Suprapubic skin (tissue), 4 donors: Measurements from ENCODE around the gene CTBS. TPM values are rescaled to one million over a fixed set of nuclear protein-coding genes. Genes with fewer than 3 reads are reported as not detected.

ENCODE experiments used
- DNase-seq, 2 donors: peaks; one replicate each; pipeline ENCODE4 v3.0.0-alpha.2; 2019; ENCODE audit warnings: low spot score in 2 of 2
- H3K27ac ChIP-seq: fragments of 200-600 bp; sonication (generic); one replicate; pipeline ENCODE4 v1.5.1; 2019
- H3K27me3 ChIP-seq: fragments of 200-600 bp; sonication (generic); one replicate; pipeline ENCODE4 v1.5.1; 2019
- H3K36me3 ChIP-seq: fragments of 200-600 bp; sonication (generic); one replicate; pipeline ENCODE4 v1.5.1; 2019
- H3K4me1 ChIP-seq: fragments of 200-600 bp; sonication (generic); one replicate; pipeline ENCODE4 v1.5.1; 2019
- H3K4me3 ChIP-seq: fragments of 200-600 bp; sonication (generic); one replicate; pipeline ENCODE4 v1.5.1; 2019; ENCODE audit warnings: mild to moderate bottlenecking
- H3K9me3 ChIP-seq: fragments of 200-600 bp; sonication (generic); one replicate; pipeline ENCODE4 v1.5.1; 2019
- CTCF ChIP-seq, 2 donors: fragments of 200-600 bp in 1 of 2; fragments of 450-650 bp in 1 of 2; sonication (generic) in 1 of 2; IDR thresholded peaks; one replicate each; pipeline ENCODE4 v1.5.1; 2016 to 2019; ENCODE audit warnings: antibody characterized with exemption in 2 of 2, mild to moderate bottlenecking in 1 of 2, moderate library complexity in 1 of 2
- EP300 ChIP-seq: sonication (generic); formaldehyde crosslinking; IDR thresholded peaks from one replicate; pipeline ENCODE4 v1.6.1; 2017; ENCODE audit warnings: antibody characterized with exemption
- POLR2A ChIP-seq, 2 donors: fragments of 450-650 bp; IDR thresholded peaks; one replicate each; pipeline ENCODE4 v1.6.1; 2017; ENCODE audit warnings: antibody characterized with exemption in 2 of 2, mild to moderate bottlenecking in 2 of 2, moderate library complexity in 2 of 2
- POLR2AphosphoS5 ChIP-seq, 3 donors: sonication (generic); formaldehyde crosslinking; IDR thresholded peaks; one replicate each; pipeline ENCODE4 v1.6.1; 2017; ENCODE audit warnings: antibody characterized with exemption in 3 of 3
- WGBS: methylation state at CpG from one replicate; pipeline ENCODE4 v1.1.5; 2018; 5-methylcytosine and 5-hydroxymethylcytosine counted together
- total RNA-seq, 4 donors: library from RNA; depleted of rRNA; stranded (reverse); fragments of >200 nt; gene quantifications; one replicate each; pipeline ENCODE4 v1.1.0, GENCODE V29; 2016

The CTBS gene
- total RNA-seq, 4 donors from 2014 or later, result 13.4 to 17.9 (median 15.3) TPM

GRCh38 chr1:84541679-84542078 lies 32.6 kb downstream of the CTBS start:
- H3K4me1 ChIP-seq, result no peaks in the 10 kb centered on the region
- peaks cover 5% of the 10 kb centered on the region for H3K36me3 ChIP-seq
- WGBS, result 98% methylated on average over 4 of the region's 4 CpGs
- H3K4me3 ChIP-seq, result no peak overlapping the region
- H3K27ac ChIP-seq, result no peak overlapping the region
- no peaks in the 10 kb centered on the region for H3K9me3 ChIP-seq
- DNase-seq, result no peak
- no peaks in the 10 kb centered on the region for H3K27me3 ChIP-seq
- TF ChIP-seq POLR2AphosphoS5 (IDR thresholded peaks at IDR 0.05), result no peak
- TF ChIP-seq POLR2A (IDR thresholded peaks at IDR 0.05), result no peak
- TF ChIP-seq EP300, result no peak
- no peak for TF ChIP-seq CTCF (IDR thresholded peaks at IDR 0.05)

GRCh38 chr1:84540759-84541158 lies 33.5 kb downstream of the CTBS start:
- Histone ChIP-seq H3K36me3 (peaks cover 5% of the 10 kb centered on the region), H3K4me3 (no peak overlapping the region), H3K27ac (no peak overlapping the region), H3K27me3 (no peaks in the 10 kb centered on the region), H3K4me1 (no peaks in the 10 kb centered on the region), H3K9me3 (no peaks in the 10 kb centered on the region)
- TF ChIP-seq POLR2A (IDR thresholded peaks at IDR 0.05) (no peak), CTCF (IDR thresholded peaks at IDR 0.05) (no peak), POLR2AphosphoS5 (IDR thresholded peaks at IDR 0.05) (no peak), EP300 (no peak)
- DNase-seq, result no peak
- WGBS, result 21% methylated on average over 1 of the region's 1 CpG

- Histone ChIP-seq H3K27ac (no peak overlapping the region), H3K36me3 (peaks cover 5% of the 10 kb centered on the region), H3K4me1 (no peaks in the 10 kb centered on the region), H3K9me3 (no peaks in the 10 kb centered on the region), H3K27me3 (no peaks in the 10 kb centered on the region), H3K4me3 (no peak overlapping the region)
- 90% methylated on average over 3 of the region's 3 CpGs for WGBS
- TF ChIP-seq POLR2AphosphoS5 (IDR thresholded peaks at IDR 0.05), result no peak
- no peak for TF ChIP-seq CTCF (IDR thresholded peaks at IDR 0.05)
- no peak for TF ChIP-seq EP300
- no peak for TF ChIP-seq POLR2A (IDR thresholded peaks at IDR 0.05)
- no peak for DNase-seq
Measured at GRCh38 chr1:84539972-84540371, 34.3 kb downstream of the CTBS start.

- Histone ChIP-seq H3K4me3 (no peak overlapping the region), H3K4me1 (no peaks in the 10 kb centered on the region), H3K9me3 (no peaks in the 10 kb centered on the region), H3K27ac (no peak overlapping the region), H3K27me3 (no peaks in the 10 kb centered on the region), H3K36me3 (peaks cover 5% of the 10 kb centered on the region)
- TF ChIP-seq POLR2AphosphoS5 (IDR thresholded peaks at IDR 0.05), result no peak
- no peak for TF ChIP-seq EP300
- no peak for TF ChIP-seq CTCF (IDR thresholded peaks at IDR 0.05)
- TF ChIP-seq POLR2A (IDR thresholded peaks at IDR 0.05), result no peak
- DNase-seq, result no peak
Measured at GRCh38 chr1:84538599-84538998, 35.6 kb downstream of the CTBS start.

- H3K27ac ChIP-seq, result no peak overlapping the region
- no peaks in the 10 kb centered on the region for H3K4me1 ChIP-seq
- H3K4me3 ChIP-seq, result no peak overlapping the region
- WGBS, result 86% methylated on average over 1 of the region's 1 CpG
- H3K36me3 ChIP-seq, result no peaks in the 10 kb centered on the region
- TF ChIP-seq CTCF (IDR thresholded peaks at IDR 0.05) (no peak), EP300 (no peak), POLR2A (IDR thresholded peaks at IDR 0.05) (no peak), POLR2AphosphoS5 (IDR thresholded peaks at IDR 0.05) (no peak)
- H3K27me3 ChIP-seq, result no peaks in the 10 kb centered on the region
- DNase-seq, result no peak
- no peaks in the 10 kb centered on the region for H3K9me3 ChIP-seq
Measured at GRCh38 chr1:84525779-84526178, 48.5 kb downstream of the CTBS start.
